SJSA1 (cell line): ENCODE measurements around the gene GZMB. TPM values are rescaled to one million over a fixed set of nuclear protein-coding genes. Genes with fewer than 3 reads are reported as not detected.
A peak's percentile ranks its signal among the peaks of the same experiment; 100 is the strongest.

ENCODE experiments used
- DNase-seq, 2 experiments: peaks; one replicate each; pipeline ENCODE4 v3.0.0-alpha.2; 2015 to 2020; ENCODE audit warnings: low spot score in 2 of 2, low read depth in 1 of 2
- H3K27ac ChIP-seq: fragments of 250-450 bp; sonication (Bioruptor Pico); 2 replicates; pipeline ENCODE4 v1.5.1; 2020; ENCODE audit warnings: mild to moderate bottlenecking, moderate library complexity
- H3K27me3 ChIP-seq: fragments of 250-450 bp; sonication (Bioruptor Pico); replicated peaks from 2 replicates; pipeline ENCODE4 v1.5.1; 2020; ENCODE audit warnings: mild to moderate bottlenecking, moderate library complexity
- H3K36me3 ChIP-seq: fragments of 250-450 bp; sonication (Bioruptor Pico); 2 replicates; pipeline ENCODE4 v1.5.1; 2020; ENCODE audit warnings: mild to moderate bottlenecking
- H3K4me1 ChIP-seq: fragments of 250-450 bp; sonication (Bioruptor Pico); replicated peaks from 2 replicates; pipeline ENCODE4 v1.6.1; 2021; ENCODE audit warnings: mild to moderate bottlenecking
- H3K4me3 ChIP-seq: fragments of 250-450 bp; sonication (Bioruptor Pico); 2 replicates; pipeline ENCODE4 v1.5.1; 2020; ENCODE audit warnings: mild to moderate bottlenecking
- H3K9me3 ChIP-seq: fragments of 250-450 bp; sonication (Bioruptor Pico); replicated peaks from 2 replicates; pipeline ENCODE4 v1.5.1; 2020; ENCODE audit warnings: mild to moderate bottlenecking
- total RNA-seq: library from RNA; depleted of rRNA; stranded (reverse); fragments of >200 nt; shearing (Covaris generic); gene quantifications from 2 replicates; pipeline ENCODE4 v1.2.3, GENCODE V29; 2014; rRNA removed

The GZMB gene
- total RNA-seq = 0.26 TPM in 1 of 2 replicates, not detected in the other

GRCh38 chr14:24634158-24634557 is at the start of gene GZMB:
Gene GZMB (minus strand): TSS chr14:24634190. CDS start chr14:24634160, 30 bp downstream.
- Histone ChIP-seq H3K9me3 (no peaks in the 10 kb centered on the region), H3K27ac (no peak within 1 kb of the TSS), H3K27me3 (no peaks in the 10 kb centered on the region), H3K4me3 (no peak within 1 kb of the TSS), H3K4me1 (no peaks in the 10 kb centered on the region), H3K36me3 (no peaks in the 10 kb centered on the region)
- no peak for DNase-seq

DNA sequence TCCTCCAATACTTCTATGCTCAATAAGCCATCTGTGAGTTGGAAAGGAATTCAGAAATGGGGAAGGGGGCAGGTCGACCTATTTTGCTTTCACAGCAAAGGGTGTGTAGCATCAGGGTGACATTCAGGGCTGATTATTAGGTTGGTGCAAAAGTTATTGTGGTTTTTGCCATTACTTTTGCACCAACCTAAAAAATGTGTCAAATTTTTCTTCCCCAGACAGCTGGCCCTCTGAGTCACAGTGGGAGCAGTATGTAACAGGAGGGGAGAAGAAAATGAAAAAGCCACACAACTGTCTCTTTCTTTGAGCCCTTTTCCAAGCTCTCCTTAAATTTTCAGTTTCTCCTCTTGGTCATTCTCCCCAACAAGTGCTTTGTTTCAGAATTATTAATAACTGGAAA is 47.1 kb upstream of the GZMB start:
- Histone ChIP-seq H3K4me1 (no peaks in the 10 kb centered on the region), H3K4me3 (no peak overlapping the region), H3K9me3 (no peaks in the 10 kb centered on the region; the same call in 1 of the 2 replicates), H3K36me3 (no peaks in the 10 kb centered on the region), H3K27ac (no peak overlapping the region), H3K27me3 (no peaks in the 10 kb centered on the region; the same call in 1 of the 2 replicates)
- DNase-seq = no peak

DNA sequence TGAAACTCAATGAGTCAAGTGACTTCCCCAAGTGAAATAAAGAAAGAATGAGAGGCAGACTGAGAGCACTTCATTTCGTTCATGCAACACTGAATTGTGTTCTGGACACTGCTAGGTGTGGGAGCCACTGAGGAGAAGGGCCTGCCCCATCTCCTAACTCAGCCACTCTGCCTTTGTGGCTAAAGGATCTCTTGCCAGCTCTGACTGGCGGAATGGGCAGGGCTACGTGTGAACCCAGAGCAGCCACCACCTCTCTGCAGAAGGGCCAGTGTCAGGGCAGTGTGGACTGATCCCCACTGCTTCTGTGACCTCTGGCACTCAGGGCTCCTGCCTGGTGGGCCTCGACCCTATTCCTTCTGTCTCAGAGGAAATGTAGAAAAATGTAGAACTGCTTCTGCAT is 46.5 kb upstream of the GZMB start:
- no peak overlapping the region for H3K27ac ChIP-seq
- no peaks in the 10 kb centered on the region; the same call in 1 of the 2 replicates for H3K9me3 ChIP-seq
- H3K27me3 ChIP-seq = no peaks in the 10 kb centered on the region; the same call in 1 of the 2 replicates
- H3K4me3 ChIP-seq = no peak overlapping the region
- no peaks in the 10 kb centered on the region for H3K36me3 ChIP-seq
- no peak for DNase-seq
- no peaks in the 10 kb centered on the region for H3K4me1 ChIP-seq

- Histone ChIP-seq H3K36me3 (no peaks in the 10 kb centered on the region), H3K4me3 (no peak overlapping the region), H3K4me1 (no peaks in the 10 kb centered on the region), H3K9me3 (no peaks in the 10 kb centered on the region; the same call in 1 of the 2 replicates), H3K27ac (no peak overlapping the region), H3K27me3 (no peaks in the 10 kb centered on the region; the same call in 1 of the 2 replicates)
- DNase-seq = no peak
These were observed 45.4 kb upstream of the GZMB start for GRCh38 chr14:24679248-24679961.

DNA sequence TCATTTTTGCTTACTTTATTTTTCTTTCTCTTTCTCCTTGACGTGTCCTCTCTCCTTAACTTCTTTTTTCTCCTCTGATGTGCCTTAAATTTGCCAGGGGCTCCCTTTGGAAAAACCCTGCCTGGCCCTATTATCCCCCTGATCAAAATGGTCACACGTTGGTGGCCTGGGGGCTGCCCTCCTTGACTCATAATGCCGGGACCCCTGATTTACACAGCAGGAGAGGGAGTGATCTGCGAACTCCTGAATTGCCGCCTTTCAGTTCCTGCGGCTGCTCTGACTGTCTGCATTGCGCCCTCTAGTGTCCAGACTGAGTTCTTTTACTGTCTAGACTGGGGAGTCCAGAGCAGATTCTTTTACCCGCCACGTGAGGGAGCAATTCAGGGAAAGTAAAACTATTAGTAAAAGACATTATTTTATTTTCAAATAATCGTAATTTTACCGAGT is 44.8 kb upstream of the GZMB start:
- H3K27me3 ChIP-seq = no peaks in the 10 kb centered on the region; the same call in 1 of the 2 replicates
- H3K4me3 ChIP-seq = peak overlapping the region; percentile 17
- H3K9me3 ChIP-seq = no peaks in the 10 kb centered on the region; the same call in 1 of the 2 replicates
- no peak overlapping the region for H3K27ac ChIP-seq
- peak; percentile 63 to 72 for DNase-seq
- H3K4me1 ChIP-seq = no peaks in the 10 kb centered on the region
- no peaks in the 10 kb centered on the region for H3K36me3 ChIP-seq

GRCh38 chr14:24677956-24678355 is 44.0 kb upstream of the GZMB start:
- Histone ChIP-seq H3K27me3 (no peaks in the 10 kb centered on the region; the same call in 1 of the 2 replicates), H3K9me3 (no peaks in the 10 kb centered on the region), H3K4me3 (no peak overlapping the region), H3K36me3 (no peaks in the 10 kb centered on the region), H3K4me1 (no peaks in the 10 kb centered on the region), H3K27ac (no peak overlapping the region)
- no peak for DNase-seq

DNA sequence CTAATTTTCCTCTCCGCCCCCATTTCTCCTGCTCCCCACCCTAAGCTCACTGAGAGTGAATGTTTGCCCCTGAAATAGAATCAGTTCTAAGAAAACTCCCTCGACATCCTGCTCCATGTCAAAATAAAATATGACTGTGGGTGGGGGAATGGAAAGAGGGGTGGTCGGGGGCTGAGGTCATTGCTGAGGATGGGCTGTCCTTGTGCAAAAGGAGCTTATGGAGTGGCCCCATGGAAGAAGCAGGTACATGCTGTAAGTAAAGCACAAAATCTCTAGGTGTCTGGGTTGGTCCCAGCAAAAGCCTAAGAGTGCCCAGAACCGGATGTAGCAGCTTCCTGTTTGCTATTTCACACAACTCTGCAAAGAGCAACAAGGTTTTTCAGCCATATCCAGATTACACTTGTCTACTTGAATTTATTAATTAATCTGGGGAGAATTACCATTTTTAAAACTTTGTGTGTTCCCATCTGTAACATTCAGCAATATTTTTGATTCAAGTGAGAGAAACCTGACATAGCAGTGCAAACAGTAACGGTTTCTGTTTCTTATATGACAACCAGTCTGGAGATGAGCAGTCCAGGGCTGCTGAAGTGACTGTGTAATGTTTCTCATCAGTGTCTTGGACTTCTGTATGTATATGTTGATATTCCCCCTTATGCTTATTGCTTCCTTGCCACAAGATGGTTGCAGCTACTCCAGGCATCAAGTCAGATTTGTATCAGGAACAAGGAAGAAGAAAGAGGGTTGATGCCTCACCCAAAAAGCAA is 40.4 kb upstream of the GZMB start:
- Histone ChIP-seq H3K27me3 (no peaks in the 10 kb centered on the region; the same call in 1 of the 2 replicates), H3K9me3 (no peaks in the 10 kb centered on the region), H3K27ac (no peak overlapping the region), H3K4me3 (no peak overlapping the region), H3K36me3 (no peaks in the 10 kb centered on the region), H3K4me1 (no peaks in the 10 kb centered on the region)
- DNase-seq = no peak

DNA sequence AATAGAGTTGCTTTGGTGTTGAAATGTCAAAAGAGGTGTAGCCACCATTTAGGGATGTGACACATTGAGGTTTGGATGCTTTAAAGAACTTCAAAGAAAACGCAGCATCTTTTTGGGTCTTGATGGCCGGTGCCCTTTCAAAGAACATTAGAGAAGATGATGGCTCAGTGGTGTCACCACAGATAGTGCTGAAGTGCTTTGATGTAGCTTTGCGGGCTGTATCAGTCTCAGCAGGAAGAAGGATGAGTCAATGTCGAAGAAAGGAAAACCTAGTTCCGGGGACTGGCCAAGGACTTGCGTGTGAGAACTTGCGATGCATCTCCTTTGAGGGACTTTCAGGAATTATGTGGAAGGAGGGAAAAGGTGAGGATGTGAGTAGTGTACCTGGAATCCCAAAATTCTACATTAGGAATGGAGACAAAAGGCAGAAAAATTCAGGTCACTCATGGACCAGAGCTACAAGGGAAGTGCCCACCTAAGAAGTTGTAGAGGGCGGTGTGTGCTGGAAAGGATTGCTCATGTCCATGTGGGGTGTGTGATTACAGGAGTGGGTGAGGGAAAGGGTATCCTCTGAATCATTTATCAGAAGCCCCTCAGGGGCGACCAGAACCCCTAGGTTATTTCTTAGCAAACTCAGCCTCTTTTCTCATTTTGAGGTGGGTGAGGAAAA is 39.7 kb upstream of the GZMB start:
- no peaks in the 10 kb centered on the region for H3K36me3 ChIP-seq
- no peaks in the 10 kb centered on the region for H3K4me1 ChIP-seq
- no peaks in the 10 kb centered on the region; the same call in 1 of the 2 replicates for H3K27me3 ChIP-seq
- DNase-seq = no peak
- H3K27ac ChIP-seq = no peak overlapping the region
- H3K9me3 ChIP-seq = no peaks in the 10 kb centered on the region
- H3K4me3 ChIP-seq = no peak overlapping the region

DNA sequence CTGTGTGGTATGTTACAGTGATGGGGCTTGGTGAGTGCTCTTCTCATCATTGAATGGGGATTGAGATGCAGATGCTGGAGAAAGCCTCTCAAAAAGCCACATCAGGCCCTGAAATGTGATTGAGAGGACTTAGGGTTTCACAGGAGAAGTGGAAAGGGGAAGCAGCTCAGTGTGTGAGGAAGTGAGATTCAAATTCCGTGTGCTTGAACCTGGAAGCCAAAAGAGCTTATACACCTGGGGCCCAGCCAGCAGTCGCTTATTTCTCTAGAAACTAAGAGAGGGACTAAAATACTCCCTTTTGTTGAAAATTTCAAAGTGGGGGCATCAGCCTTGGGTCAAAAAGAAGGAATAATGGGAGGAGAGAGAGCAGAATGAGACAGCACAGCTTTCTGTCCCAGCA is 39.1 kb upstream of the GZMB start:
- DNase-seq = no peak
- Histone ChIP-seq H3K4me1 (no peaks in the 10 kb centered on the region), H3K9me3 (no peaks in the 10 kb centered on the region), H3K27me3 (no peaks in the 10 kb centered on the region; the same call in 1 of the 2 replicates), H3K36me3 (no peaks in the 10 kb centered on the region), H3K4me3 (no peak overlapping the region), H3K27ac (no peak overlapping the region)

DNA sequence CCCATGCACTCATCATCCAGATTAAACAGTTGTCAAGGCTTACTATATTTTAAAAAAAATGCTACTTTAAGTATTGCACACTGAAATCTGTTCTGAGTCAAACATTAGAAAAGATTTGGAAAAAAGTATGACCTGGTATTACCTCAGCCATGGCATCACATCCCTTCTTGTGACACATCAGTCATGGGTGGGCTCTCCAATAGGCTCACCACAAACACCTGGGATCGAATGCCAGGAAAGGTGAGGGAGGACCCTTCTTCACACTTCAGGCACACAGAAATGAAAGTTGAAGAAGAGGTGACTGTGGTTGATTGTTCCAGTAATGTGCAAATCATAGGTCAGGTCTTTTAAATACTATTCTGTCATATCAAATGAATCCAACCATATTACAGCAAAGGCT is 36.6 kb upstream of the GZMB start:
- no peaks in the 10 kb centered on the region for H3K27me3 ChIP-seq
- no peaks in the 10 kb centered on the region for H3K9me3 ChIP-seq
- no peaks in the 10 kb centered on the region for H3K36me3 ChIP-seq
- no peak overlapping the region for H3K4me3 ChIP-seq
- no peak overlapping the region for H3K27ac ChIP-seq
- DNase-seq = no peak
- no peaks in the 10 kb centered on the region for H3K4me1 ChIP-seq

DNA sequence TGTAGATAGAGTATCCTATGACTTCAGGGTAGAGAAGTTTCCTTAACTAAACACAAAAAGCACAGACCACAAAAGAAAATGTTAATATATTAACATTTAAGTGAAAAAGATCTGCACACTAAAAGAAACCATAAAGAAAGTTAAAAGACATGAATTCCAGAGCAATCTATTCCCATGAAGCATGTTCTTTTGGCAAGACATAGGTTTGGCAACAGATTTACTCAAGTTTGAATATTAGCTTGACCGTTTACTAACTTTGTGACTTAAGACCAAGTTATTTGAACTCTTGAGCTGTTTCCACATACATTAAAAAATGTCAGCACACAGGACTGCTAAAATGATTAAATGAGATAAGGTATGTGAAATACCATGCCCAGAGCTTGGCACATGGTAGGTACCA is 35.7 kb upstream of the GZMB start:
- Histone ChIP-seq H3K27ac (no peak overlapping the region), H3K9me3 (no peaks in the 10 kb centered on the region), H3K36me3 (no peaks in the 10 kb centered on the region), H3K4me3 (no peak overlapping the region), H3K4me1 (no peaks in the 10 kb centered on the region), H3K27me3 (no peaks in the 10 kb centered on the region)
- no peak for DNase-seq

- Histone ChIP-seq H3K4me1 (no peaks in the 10 kb centered on the region), H3K4me3 (no peak overlapping the region), H3K36me3 (no peaks in the 10 kb centered on the region), H3K27me3 (no peaks in the 10 kb centered on the region), H3K9me3 (no peaks in the 10 kb centered on the region), H3K27ac (no peak overlapping the region)
- no peak for DNase-seq
These were observed 31.5 kb upstream of the GZMB start for GRCh38 chr14:24665440-24665991.

GRCh38 chr14:24664366-24664765 is 30.4 kb upstream of the GZMB start:
- Histone ChIP-seq H3K9me3 (no peaks in the 10 kb centered on the region), H3K27ac (no peak overlapping the region), H3K36me3 (no peaks in the 10 kb centered on the region), H3K4me1 (no peaks in the 10 kb centered on the region), H3K4me3 (no peak overlapping the region), H3K27me3 (no peaks in the 10 kb centered on the region)
- no peak for DNase-seq
